HG03439 (cell line): ENCODE data around the gene GNG13.

Experiments
- ATAC-seq: cut with Tn5 transposase; IDR thresholded peaks from one replicate; pipeline ENCODE4 v1.9.1; 2021; ENCODE audit warnings: mild to moderate bottlenecking, moderate library complexity; ENCODE audit not compliant: unreplicated experiment

The GNG13 gene

DNA sequence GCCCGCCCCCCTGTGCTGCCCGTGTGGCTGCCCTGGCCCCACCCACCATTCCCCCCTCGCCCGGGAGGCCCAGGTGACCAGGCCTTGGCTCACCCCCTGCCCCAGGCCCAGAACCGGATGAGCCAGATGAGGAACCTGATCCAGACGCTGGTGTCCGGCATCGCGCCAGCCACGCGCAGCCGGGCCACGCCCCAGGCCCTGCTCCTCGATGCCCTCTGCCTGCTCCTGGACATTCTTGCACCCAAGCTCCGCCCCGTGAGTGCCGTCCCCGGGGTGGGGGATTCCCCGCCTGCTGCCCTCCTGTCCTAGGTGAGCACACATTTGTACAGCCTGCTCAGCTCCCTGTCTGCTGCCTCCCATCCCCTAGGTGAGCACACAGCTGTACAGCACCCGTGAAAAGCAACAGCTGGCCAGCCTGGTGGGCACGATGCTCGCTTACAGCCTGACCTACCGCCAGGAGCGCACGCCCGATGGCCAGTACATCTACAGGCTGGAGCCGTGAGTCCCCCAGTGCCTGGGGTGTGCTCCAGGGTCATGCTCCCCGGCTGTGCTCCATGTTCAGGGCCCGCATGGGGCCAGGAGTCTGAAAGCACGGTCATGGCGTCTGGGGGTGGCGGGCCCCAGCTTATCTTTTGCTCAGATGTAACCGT is 4.8 kb downstream of the GNG13 start:
- no peak for ATAC-seq

DNA sequence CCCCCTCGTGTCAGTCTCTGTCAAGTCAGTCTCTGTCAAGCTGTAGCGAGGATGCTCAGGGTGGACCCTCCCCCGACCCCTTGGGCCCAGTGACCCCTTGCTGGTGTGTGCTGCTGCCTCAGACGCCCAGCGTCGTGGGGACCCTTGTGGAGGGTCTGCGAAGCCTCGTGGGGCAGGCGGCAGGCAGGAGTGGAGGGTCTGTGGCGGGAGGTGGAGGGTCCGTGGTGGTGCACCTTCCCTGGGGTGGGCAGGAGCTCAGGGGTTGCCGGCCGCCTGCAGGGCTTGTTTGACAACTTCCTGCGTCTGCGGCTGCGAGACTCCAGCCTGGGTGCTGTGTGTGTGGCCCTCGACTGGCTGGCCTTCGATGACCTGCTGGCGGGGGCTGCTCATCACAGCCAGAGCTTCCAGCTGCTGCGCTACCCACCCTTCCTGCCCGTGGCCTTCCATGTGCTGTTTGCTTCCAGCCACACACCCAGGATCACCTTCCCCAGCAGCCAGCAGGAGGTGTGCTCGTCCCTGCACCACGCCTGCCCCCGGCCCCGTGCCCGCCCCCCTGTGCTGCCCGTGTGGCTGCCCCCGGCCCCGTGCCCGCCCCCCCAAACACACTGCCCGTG is 5.6 kb downstream of the GNG13 start:
- no peak for ATAC-seq

DNA sequence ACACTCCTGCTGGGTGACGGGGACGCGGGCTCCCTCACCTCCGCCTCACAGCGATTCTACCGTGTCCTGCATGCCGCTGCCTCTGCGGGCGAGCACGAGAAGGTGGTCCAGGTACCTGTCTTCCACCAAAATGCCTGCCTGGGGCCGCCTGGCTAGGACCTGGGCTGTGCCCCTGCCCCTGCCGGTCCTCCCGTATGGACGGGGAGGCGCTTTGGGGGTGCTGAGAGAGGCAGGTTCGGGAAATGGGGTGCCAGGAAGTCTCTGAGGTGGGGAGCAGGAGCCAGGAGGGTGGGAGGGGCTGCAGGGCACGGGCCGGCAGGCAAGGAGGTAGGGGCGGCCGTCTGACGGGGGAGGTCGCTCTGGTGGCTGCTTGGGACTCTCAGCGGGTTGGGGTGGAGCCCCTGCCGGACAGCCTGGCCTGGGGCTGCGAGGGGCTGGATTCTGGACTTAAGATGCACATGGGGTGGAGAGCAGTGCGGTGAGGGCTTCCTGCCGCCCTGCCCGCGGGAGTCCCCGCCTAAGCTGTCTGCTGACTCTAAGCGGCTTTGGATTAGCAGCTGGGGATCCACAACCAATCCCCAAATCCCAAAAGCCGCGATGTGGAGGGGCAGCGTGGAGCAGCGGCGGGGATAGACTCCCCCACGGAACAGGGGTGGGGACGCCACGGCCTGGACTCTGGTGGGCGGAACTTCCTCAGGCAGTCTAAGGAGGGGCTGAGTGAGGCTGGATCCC is 6.3 kb downstream of the GNG13 start:
- ATAC-seq = no peak

DNA sequence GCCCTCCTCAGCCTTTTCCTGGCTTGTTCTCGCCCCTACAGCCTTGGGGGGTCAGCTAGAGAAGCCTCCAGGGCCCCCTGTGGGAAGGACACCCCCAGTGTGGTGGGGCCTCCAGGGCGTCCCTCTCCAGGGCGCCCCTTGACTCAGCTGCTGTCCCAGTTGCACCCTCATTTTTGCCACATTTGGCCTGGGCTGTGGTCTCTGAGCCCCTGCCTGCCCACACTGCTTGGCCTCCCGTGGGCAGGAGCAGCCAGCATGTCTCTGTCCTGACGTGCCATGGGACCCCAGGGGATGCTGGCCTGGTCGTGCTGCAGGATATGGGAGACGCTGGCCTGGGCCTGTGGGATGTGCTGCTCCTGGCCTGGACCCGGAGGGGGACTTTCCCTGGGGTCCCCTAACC is 7.1 kb downstream of the GNG13 start:
- no peak for ATAC-seq

DNA sequence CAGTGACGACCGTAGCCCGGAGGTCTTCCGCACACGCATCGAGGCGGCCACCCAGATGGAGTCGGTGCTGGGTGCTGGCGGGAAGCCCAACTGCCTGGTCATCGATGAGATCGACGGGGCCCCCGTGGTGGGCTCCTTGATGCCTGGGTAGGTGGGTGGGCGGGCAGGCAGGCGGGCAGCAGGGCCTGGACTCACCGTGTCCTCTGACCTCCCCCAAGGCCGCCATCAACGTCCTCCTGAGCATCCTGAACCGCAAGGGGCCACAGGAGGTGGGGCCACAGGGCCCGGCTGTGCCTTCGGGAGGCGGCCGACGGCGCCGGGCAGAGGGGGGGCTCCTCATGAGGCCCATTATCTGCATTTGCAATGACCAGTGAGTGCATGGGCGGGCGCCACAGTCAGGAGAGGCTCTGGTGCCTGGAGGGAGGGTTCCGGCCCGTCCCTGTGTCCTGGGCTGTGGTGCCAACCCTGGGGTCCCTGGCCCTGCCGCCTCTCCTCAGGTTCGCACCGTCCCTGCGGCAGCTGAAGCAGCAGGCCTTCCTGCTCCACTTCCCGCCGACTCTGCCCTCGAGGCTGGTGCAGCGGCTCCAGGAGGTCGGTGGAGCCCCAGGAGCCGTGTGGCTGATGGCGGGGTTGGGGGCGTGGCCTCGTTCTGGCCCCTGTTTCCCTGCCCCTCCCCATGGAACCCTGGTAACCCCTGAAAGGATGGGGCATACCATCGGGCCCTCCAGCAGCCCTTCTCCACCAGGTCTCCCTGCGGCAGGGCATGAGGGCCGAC is 8.1 kb downstream of the GNG13 start:
- no peak for ATAC-seq

DNA sequence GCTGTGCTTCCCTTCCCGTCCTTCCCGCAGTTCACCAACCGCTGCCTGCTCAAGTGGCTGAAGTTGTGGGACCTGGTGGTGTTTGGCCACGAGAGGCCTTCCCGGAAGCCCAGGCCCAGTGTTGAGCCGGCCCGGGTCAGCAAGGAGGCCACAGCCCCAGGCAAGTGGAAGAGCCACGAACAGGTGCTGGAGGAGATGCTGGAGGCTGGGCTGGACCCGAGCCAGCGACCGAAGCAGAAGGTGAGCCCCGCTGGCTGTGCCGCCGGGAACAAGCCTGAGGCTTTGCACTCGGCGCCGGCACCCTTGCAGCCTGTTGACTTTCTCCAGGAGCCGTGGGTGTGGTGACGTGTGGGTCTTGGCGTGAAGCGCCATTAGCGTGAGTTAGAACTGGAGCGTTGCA is 9.4 kb downstream of the GNG13 start:
- ATAC-seq = no peak

DNA sequence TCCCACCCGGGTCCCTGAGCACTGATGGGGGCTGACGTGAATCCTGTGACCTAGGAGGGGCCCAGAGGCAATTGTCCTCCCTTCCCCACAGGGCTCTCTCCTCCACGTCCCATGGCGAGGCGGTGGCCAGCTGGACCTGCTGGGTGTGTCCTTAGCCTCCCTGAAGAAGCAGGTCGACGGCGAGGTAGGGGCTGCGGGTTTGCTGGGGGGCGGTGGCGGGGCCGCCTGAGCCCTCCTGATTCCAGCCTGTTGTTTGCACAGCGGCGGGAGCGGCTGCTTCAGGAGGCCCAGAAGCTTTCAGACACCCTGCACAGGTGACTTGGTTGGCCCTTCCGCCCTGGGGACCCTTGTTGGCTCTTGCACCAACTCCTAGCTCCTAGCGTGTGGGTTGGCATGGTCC is 10.4 kb downstream of the GNG13 start:
- ATAC-seq = no peak

DNA sequence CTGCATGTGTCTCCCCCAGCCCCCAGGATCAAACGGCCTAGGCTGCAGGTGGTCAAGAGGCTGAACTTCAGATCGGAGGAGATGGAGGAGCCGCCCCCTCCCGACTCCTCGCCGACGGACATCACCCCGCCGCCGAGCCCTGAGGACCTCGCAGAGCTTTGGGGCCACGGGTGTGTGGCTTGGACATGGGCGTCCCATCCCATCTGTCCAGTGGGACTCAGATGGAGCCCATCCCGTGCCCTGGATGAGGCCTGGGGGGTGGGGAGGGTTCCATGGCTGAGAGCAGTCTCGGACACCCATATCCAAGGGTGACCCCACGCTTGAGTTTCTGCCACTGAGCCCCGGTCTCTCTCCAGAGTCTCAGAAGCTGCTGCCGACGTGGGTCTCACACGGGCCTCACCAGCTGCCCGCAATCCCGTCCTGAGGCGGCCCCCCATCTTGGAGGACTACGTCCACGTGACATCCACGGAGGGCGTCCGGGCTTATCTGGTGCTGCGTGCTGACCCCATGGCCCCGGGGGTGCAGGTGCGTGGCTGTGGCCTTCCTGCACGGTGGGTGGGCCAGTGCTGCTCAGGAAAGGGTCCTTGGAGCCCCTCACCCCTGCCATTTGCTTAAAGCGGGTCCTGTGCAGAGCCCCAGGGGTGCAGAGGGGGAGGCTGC is 11.2 kb downstream of the GNG13 start:
- ATAC-seq = no peak

DNA sequence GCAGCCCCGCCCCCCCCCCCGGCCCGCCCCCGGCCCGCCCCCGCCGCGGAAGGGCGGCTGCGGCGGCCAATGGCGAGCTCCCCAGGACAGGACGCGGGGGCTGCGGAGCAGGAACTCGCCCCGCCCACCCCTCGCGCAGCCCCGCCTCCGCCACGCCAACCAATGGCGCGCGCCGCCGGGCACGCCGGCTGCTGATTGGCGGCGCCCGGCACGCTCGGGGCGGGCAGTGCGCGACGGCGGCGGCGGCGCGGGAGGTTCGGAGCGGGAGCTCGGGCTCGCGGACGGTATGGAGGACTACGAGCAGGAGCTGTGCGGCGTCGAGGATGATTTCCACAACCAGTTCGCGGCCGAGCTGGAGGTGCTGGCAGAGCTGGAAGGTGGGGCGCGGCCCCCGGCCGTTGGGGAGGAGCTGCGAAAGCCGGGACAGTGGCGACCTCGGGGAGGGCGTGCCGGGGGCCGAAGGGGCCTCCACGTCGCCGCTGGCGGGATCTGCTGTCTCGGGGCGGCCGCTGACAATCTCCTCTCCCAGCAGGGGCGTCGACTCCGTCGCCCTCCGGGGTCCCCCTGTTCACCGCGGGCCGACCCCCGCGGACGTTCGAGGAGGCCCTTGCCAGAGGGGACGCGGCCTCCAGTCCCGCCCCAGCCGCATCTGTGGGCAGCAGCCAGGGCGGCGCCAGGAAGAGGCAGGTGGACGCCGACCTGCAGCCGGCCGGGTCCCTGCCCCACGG is 12.0 kb downstream of the GNG13 start, which contains the start of gene CHTF18:
Gene CHTF18, plus strand, starts transcription at position 222 of the 728 bp plus-strand sequence. Its CDS starts 65 bp downstream, at position 287.
- ATAC-seq = peak; percentile 50

DNA sequence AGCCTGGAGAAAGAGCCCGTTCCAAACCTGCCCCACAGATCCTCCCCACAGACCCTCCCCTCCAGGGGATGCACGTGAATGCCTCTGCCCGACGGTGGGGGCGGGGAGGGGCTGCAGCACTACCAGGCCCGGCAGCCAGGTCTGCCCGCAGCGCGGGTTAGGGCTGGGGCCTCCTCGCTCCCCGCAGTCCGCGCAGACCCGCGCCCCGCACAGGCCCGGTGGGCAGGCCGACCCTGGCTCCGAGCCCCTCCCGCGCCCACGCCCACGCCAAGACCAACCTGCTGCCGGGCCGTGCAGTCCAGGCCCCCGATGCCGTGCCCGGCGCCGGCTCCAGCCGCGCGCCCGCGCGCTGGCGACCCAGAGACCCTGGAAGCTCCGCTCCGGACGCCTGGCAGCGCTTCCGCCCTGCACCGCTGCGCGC is 12.5 kb downstream of the GNG13 start, which contains the start of gene RPUSD1:
Gene RPUSD1, minus strand, starts transcription at position 404 of the 421 bp plus-strand sequence. CDS start 644 bp downstream, outside the sequence.
- ATAC-seq = peak; percentile 14

DNA sequence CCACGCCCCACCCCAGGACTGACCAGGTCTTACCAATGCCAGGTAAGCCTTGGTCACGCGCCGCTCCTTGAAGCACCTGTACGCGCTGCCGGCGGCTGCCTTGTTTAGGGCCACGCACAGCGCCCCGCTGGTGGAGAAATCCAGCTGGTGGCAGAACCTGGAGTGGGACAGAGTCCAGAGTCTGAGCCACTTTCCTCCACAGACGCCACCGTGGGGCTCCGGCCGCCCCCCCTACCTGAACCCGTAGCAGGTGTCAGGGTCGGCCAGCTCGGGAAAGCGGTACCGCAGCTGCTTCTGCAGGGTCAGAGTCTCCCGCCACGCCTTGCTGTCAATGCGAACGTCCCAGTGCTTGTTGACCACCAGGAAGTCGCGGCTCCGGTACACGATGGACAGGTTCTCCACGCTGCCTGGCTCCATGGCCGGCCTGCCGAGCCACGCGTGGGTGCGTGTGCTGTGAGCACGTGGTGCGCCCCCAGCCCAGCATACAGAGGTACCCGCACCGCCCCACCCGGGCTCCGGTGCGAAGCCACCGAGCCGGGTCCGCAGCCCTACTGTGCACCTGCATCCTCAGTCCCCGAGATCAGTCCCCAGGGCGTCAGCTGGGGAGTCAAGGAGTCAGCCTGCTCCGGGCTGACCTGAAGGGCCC is 13.1 kb downstream of the GNG13 start:
- ATAC-seq = no peak

DNA sequence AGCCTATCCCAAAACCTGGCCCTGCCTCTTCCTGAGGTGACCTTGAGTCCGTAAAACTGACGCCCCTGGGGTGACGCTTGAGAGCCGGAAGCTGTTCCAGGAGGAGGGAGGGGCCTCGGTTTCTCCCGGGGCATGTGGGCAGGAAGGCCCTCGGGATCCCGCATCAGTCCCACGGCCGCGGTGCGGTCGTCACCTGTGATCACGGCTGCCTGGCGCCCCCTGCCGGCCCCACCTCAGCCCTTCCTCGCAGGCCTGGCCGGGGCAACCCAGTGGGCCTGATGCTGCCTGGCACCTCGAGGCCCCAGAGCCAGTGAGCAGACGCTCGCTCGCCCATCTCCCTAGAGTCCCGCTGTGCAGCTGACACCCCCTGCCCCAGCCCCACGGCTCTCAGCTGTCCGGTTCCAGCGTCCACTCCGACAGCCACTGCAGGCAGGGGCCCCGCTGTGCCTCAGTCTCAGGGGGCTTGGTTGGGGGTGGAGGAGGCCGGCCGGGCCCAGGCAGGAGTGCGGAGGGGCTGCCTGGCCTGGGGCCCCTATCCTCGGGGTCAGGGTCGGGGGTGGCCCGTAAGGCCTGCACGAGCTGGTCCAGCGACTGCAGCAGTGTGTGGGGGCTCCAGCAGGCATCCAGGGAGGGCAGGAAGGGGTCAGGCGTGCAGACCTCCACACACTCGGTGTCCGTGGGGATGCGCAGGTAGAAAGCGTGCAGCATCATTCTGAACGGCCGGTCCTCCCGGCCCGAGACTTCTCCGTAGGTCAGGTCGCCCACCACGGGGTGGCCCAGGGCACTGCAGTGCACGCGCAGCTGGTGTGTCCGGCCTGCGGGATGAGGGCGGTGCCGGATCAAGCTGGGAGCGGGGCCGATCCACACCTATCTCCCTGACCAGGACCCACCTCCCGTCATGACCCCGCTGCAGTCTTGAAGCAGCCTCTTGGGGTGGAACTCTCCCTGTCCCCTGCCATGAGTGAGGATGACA is 14.7 kb downstream of the GNG13 start:
- ATAC-seq = no peak

DNA sequence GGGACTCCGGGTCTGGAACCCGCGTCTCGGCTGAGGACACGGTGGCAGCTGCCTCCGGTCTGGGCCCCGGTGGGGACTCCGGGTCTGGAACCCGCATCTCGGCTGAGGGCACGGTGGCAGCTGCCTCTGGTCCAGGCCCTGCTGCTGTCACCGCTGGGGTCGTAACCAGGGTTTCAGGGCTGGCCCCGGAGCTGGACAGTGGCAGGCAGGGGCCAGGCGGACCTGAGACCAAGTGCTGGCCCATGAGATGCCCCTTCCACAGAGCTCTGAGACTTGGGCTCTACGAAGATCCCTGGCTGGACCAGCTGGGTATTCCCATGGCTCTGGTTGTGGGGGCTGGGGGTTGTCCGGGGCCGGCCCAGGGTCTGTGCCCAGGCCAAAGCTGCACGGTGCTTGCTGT is 16.1 kb downstream of the GNG13 start:
- no peak for ATAC-seq

DNA sequence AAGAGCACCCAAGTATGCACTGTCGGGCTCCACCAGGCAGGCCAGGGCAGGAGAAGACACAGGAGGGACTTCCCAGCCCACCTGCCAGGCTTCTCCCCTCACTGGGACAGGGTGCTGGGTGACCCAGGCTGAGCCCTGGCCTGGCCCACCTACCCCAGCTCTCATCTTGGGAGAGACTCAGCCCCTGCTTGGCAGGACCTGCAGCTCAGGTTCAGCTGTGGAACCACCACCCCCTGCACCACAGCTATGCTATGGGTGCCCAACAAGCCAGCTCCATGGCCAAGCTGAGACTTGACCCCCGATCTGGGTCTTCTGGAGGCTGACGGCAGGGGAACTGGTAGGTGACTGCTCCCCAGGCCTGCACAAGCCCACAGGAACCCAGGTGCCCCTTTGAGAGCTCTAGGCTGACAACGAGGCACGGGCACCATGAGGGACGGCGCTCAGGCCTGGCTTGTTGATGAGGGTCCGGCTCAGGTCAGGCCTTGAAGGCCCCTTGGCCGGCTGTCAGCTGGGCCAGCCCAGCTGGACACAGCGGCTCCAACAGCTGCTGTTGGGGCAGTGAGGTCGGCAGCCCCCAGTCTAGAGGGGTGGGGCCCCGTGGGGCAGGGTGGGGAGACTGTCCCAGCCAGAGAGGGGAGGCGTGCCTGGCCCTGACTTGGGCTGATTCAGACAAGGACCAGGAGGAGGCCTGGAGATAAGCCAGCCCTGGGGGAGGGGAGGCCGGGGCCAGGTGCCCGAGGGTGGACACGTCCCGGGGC is 17.0 kb downstream of the GNG13 start:
- ATAC-seq = no peak

DNA sequence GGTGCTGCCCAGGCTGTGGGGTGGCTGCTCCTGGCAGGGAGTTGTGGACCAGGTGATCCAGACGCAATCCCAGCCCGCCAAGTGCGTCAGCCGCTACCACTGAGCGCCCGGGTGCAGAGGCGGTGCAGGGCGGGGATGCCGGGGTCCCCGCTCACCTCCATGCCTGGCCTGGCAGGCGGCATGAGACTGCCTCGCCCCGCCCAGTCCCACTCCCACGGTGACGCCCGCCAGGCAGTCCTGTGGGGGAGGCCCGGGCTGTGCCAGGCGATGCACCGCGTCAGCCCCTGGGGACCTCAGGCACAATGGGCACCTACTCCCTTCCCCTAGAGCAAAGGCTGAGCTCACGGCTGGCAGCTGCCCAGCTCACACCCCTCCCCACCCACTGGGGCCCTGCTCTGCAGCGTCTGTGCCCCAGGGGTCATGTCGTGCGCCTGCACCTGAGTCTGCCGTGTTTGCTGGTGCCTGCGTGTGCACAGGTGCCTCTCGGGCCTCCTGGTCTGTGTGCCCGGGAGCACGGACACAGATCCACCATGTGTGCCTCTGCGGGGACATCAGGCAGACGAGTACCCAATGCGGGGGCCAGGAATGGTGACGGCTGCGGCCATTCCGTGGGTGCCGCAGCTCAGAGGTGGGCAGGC is 17.6 kb downstream of the GNG13 start:
- no peak for ATAC-seq

DNA sequence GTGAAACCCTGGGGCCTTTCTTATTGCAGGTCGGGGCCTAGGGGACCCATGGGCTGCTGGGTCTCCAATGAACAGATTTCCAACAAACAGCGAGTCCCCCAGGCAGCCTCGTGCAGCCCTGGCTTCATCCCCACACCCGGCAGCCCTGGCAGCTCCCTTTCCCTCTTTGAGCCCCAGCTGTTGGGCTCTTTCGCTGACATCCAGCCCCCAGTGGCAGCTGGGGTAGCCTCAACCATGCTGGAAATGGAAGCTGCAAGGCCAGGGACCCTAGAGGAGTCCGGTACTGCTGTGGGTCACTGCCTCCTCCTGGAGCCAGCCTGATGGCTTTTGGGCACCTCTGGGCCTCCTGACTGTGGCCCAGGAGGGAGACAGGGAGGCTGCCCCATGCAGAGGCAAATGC is 18.3 kb downstream of the GNG13 start:
- ATAC-seq = no peak

DNA sequence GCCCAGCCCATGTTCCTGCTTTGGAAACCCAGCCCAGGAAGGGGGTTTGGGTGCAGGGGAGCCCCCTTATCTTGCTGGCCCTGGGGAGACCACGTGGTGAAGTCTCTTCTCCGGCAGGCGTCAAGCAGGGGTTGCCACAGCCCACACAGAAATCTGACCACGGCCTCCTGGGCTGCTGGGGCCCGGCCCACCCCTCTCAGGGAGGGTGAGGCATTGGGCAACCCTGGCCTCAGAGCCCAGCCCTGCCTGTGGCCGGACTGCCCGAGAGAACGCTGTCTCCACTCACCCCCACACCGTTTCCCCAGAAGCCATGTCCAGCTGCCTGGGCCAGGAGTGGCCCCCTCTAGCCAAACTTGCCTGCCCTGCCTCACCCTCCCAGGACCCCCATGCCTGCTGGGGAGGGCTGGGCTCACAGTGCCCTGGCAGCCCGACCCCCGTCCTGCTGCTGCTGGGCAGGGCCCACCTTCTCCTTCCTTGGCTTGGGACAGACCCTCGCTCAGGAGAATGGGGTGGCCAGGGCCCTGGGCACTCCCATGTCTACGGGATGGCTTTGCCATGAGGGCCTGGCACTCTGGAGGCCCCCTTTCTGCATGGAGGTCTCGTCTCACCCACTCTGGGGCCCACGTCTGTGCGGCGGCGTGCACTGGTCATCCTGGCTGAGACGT is 19.1 kb downstream of the GNG13 start:
- ATAC-seq = no peak
